IMR-90 (cell line): Measurements from ENCODE around the gene DMRT1. TPM values are rescaled to one million over a fixed set of nuclear protein-coding genes. Genes with fewer than 3 reads are reported as not detected.

Experiments used
- ATAC-seq: fragments of 200-7000 bp; cut with Tn5 transposase; 2 replicates; pipeline ENCODE4 v1.9.1; 2020; ENCODE audit warnings: low read depth, mild to moderate bottlenecking, moderate library complexity
- BruUV-seq: library from RNA; stranded (reverse); fragments of 400-500 nt; replicated peaks from 2 replicates; lab custom pipeline; 2021; lab: Mats Ljungman, UMichigan
- CTCF ChIA-PET: fragments of 300-600 bp; formaldehyde crosslinking; extraction: SDS; loops from one replicate; lab custom pipeline; 2021; ENCODE audit warnings: antibody characterized with exemption; lab: Yijun Ruan, JAX
- POLR2A ChIA-PET: fragments of 300-600 bp; sonication (Branson Sonifier 250); formaldehyde crosslinking; loops from one replicate; lab custom pipeline; 2022; ENCODE audit warnings: antibody characterized with exemption; ENCODE audit not compliant: unreplicated experiment; lab: Charles Lee
- DNase-seq: peaks from one replicate; pipeline ENCODE4 v3.0.0; 2013
- H2AFZ ChIP-seq: replicated peaks from 2 replicates; pipeline ENCODE3; 2013; ENCODE audit warnings: low read length, mild to moderate bottlenecking; ENCODE audit not compliant: poor library complexity
- H2AK5ac ChIP-seq: 2 replicates; pipeline ENCODE4 v1.6.1; 2013; ENCODE audit warnings: low read depth, low read length, inconsistent platforms
- H2AK9ac ChIP-seq: replicated peaks from 2 replicates; pipeline ENCODE3; 2013; ENCODE audit warnings: mild to moderate bottlenecking, low read depth, low read length, moderate library complexity; ENCODE audit not compliant: poor library complexity
- H2BK120ac ChIP-seq: 2 replicates; pipeline ENCODE4 v1.6.1; 2013; ENCODE audit warnings: low read depth, low read length, inconsistent platforms
- H2BK15ac ChIP-seq: 3 replicates; pipeline ENCODE4 v1.6.1; 2013; ENCODE audit warnings: low read depth, low read length, inconsistent platforms
- H2BK20ac ChIP-seq: 2 replicates; pipeline ENCODE4 v1.6.1; 2013; ENCODE audit warnings: low read depth, mild to moderate bottlenecking, inconsistent platforms, low read length, moderate library complexity
- H2BK5ac ChIP-seq: 2 replicates; pipeline ENCODE4 v1.6.1; 2013; ENCODE audit warnings: mild to moderate bottlenecking, low read depth, low read length, inconsistent platforms; ENCODE audit not compliant: poor library complexity, severe bottlenecking
- H3K14ac ChIP-seq: replicated peaks from 2 replicates; pipeline ENCODE4 v1.6.1; 2013; ENCODE audit warnings: low read depth, low read length, inconsistent platforms
- H3K18ac ChIP-seq: 2 replicates; pipeline ENCODE4 v1.6.1; 2013; ENCODE audit warnings: low read depth, low read length, control low read depth
- H3K23ac ChIP-seq: 2 replicates; pipeline ENCODE4 v1.6.1; 2013; ENCODE audit warnings: low read depth, low read length, inconsistent platforms
- H3K27ac ChIP-seq: 2 replicates; pipeline ENCODE4 v1.5.1; 2013; ENCODE audit warnings: mild to moderate bottlenecking, control low read depth, low read length; ENCODE audit not compliant: insufficient read depth
- H3K27me3 ChIP-seq: 2 replicates; pipeline ENCODE4 v1.6.1; 2013; ENCODE audit warnings: low read length; ENCODE audit not compliant: control insufficient read depth, insufficient read depth
- H3K36me3 ChIP-seq: 2 replicates; pipeline ENCODE4 v1.6.1; 2013; ENCODE audit warnings: low read length, mixed read lengths; ENCODE audit not compliant: control insufficient read depth, insufficient read depth
- H3K4ac ChIP-seq: 2 replicates; pipeline ENCODE4 v1.6.1; 2013; ENCODE audit warnings: low read depth, low read length, inconsistent platforms
- H3K4me1 ChIP-seq: 2 replicates; pipeline ENCODE4 v1.6.1; 2013; ENCODE audit warnings: low read length, mixed read lengths; ENCODE audit not compliant: control insufficient read depth, insufficient read depth
- H3K4me2 ChIP-seq: 2 replicates; pipeline ENCODE4 v1.6.1; 2013; ENCODE audit warnings: low read depth, mild to moderate bottlenecking, control low read depth, low read length, moderate library complexity
- H3K4me3 ChIP-seq: 2 replicates; pipeline ENCODE4 v1.5.1; 2013; ENCODE audit warnings: low read depth, mild to moderate bottlenecking, control low read depth, low read length, moderate library complexity; ENCODE audit not compliant: insufficient read depth
- H3K56ac ChIP-seq: 2 replicates; pipeline ENCODE4 v1.6.1; 2013; ENCODE audit warnings: low read length, inconsistent platforms; ENCODE audit not compliant: insufficient read depth; ENCODE audit errors: extremely low read depth
- H3K79me1 ChIP-seq, 2 experiments: 2 replicates each; pipeline ENCODE4 v1.6.1; 2013; ENCODE audit warnings: low read length in 2 of 2, inconsistent platforms in 1 of 2, low read depth in 1 of 2
- H3K9ac ChIP-seq: 2 replicates; pipeline ENCODE4 v1.6.1; 2013; ENCODE audit warnings: low read depth, low read length, control low read depth
- H3K9me1 ChIP-seq: 2 replicates; pipeline ENCODE4 v1.6.1; 2013; ENCODE audit warnings: low read length, inconsistent platforms; ENCODE audit not compliant: insufficient read depth
- H3K9me3 ChIP-seq: 2 replicates; pipeline ENCODE4 v1.6.1; 2013; ENCODE audit warnings: low read length; ENCODE audit not compliant: control insufficient read depth, insufficient read depth
- H4K20me1 ChIP-seq: 2 replicates; pipeline ENCODE4 v1.6.1; 2013; ENCODE audit warnings: low read length, inconsistent platforms; ENCODE audit not compliant: insufficient read depth
- H4K5ac ChIP-seq: 2 replicates; pipeline ENCODE4 v1.6.1; 2013; ENCODE audit warnings: mild to moderate bottlenecking, low read depth, low read length, control low read depth
- H4K8ac ChIP-seq, 2 experiments: 2 replicates each; pipeline ENCODE4 v1.6.1; 2013; ENCODE audit warnings: low read depth in 2 of 2, low read length in 2 of 2, control low read depth in 1 of 2, inconsistent platforms in 1 of 2
- H4K91ac ChIP-seq: 2 replicates; pipeline ENCODE4 v1.6.1; 2013; ENCODE audit warnings: low read depth, low read length, inconsistent platforms; ENCODE audit not compliant: insufficient read depth
- MAFK ChIP-seq: IDR thresholded peaks from 2 replicates; pipeline ENCODE4 v1.6.1; 2012; ENCODE audit warnings: low read depth, low read length, improper control_type of control experiment
- MXI1 ChIP-seq: IDR thresholded peaks from 2 replicates; pipeline ENCODE4 v1.6.1; 2012; ENCODE audit warnings: low read depth, mild to moderate bottlenecking, low read length, moderate library complexity, borderline replicate concordance
- NFE2L2 ChIP-seq: fragments of 150-350 bp; IDR thresholded peaks from 2 replicates; pipeline ENCODE4 v1.6.1; 2016; ENCODE audit warnings: low read depth, mild to moderate bottlenecking, low read length
- WGBS, 2 experiments: methylation state at CpG; one replicate each; pipeline versions ENCODE4 v1.1.5 to v1.1.7; 2013; ENCODE audit warnings: missing lambda C conversion rate in 2 of 2; ENCODE audit not compliant: insufficient read length in 1 of 2; ENCODE audit errors: extremely low coverage in 2 of 2; 5-methylcytosine and 5-hydroxymethylcytosine counted together
- dilution Hi-C: fragments of 300-500 bp; cut with HindIII; formaldehyde crosslinking; loops from one replicate; pipeline ENCODE4 v1.14.3; 2018; ENCODE audit warnings: low sequenced_read_pairs; ENCODE audit not compliant: unreplicated experiment
- in situ Hi-C: fragments of 300-500 bp; cut with MboI; formaldehyde crosslinking; loops from 3 replicates; pipeline ENCODE4 v1.14.3; 2019; ENCODE audit warnings: low sequenced_read_pairs, inconsistent platforms, mixed read lengths
- intact Hi-C: fragments of 100-400 bp; cut with micrococcal nuclease; formaldehyde crosslinking; loops from 2 replicates; pipeline ENCODE4 v1.10.0; 2022
- polyA plus RNA-seq, 3 experiments: library from polyadenylated mRNA; depleted of rRNA; stranded (reverse); fragments of >200 nt; gene quantifications; 2 replicates each; pipeline ENCODE4 v1.2.3, GENCODE V29; 2012; ENCODE audit warnings: low replicate concordance in 1 of 3
- total RNA-seq: library from RNA; depleted of rRNA; stranded (reverse); fragments of >200 nt; gene quantifications from 2 replicates; pipeline ENCODE4 v1.2.3, GENCODE V29; 2012

The DMRT1 gene
- total and polyA plus RNA-seq, 2 of the 4 experiments (the other 2 are of a cell fraction), result not detected

DNA sequence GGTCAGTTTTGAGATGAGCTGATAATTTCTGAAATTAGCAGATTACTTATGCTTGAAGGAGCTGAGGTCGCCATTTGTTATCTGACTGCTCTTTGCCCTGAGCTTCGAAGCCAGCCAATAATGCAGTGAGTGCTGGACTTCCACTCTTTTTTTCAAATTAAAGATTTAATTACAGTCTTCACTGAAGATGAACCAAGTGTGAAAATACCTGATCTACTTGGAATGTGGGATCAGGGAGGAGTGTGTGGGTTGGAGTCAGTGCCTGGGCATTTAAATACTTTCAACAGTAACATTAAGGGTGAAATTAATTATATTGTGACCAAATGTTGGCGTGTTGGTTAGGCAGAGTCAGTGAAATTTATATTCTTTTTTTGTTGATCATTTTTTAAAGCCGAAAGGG is 111.0 kb downstream of the DMRT1 start:
- H4K8ac ChIP-seq, result no peak overlapping the region
- POLR2A ChIA-PET, result no interaction called here
- H3K4ac ChIP-seq, result no peak overlapping the region
- no peak overlapping the region for H2BK20ac ChIP-seq
- in situ Hi-C loops, result no loop called here
- no peak overlapping the region for H3K14ac ChIP-seq
- H3K9ac ChIP-seq, result no peak overlapping the region
- no peaks in the 10 kb centered on the region for H3K36me3 ChIP-seq
- H3K4me1 ChIP-seq, result no peaks in the 10 kb centered on the region
- H2AK9ac ChIP-seq, result no peak overlapping the region
- no peak overlapping the region for H3K18ac ChIP-seq
- H2AK5ac ChIP-seq, result no peak overlapping the region
- no peak overlapping the region for H3K4me3 ChIP-seq
- no peaks in the 10 kb centered on the region for H3K9me3 ChIP-seq
- ATAC-seq (no peak), DNase-seq (no peak)
- H2BK120ac ChIP-seq, result no peak overlapping the region
- H4K20me1 ChIP-seq, result no peaks in the 10 kb centered on the region
- TF ChIP-seq MXI1 (no peak), NFE2L2 (no peak), MAFK (no peak)
- dilution Hi-C loops, result no loop called here
- no peaks in the 10 kb centered on the region for H3K79me1 ChIP-seq
- H3K27me3 ChIP-seq, result peaks cover 2% of the 10 kb centered on the region
- intact Hi-C loops, result no loop called here
- H3K27ac ChIP-seq, result no peak overlapping the region
- H3K56ac ChIP-seq, result no peak overlapping the region
- H2BK15ac ChIP-seq, result no peak overlapping the region
- no peak overlapping the region for H4K91ac ChIP-seq
- no TSS peak for BruUV-seq
- H3K23ac ChIP-seq, result no peak overlapping the region
- no peak overlapping the region for H3K4me2 ChIP-seq
- no peak overlapping the region for H2BK5ac ChIP-seq
- no peaks in the 10 kb centered on the region for H3K9me1 ChIP-seq
- WGBS, 2 experiments, result no CpG with 5 or more reads among the region's 4 CpGs
- CTCF ChIA-PET, result interaction anchor here (0.6 kb wide), 1 partner anchor 26 kb away, joined by 3 read pairs; no protein-coding TSS in a partner anchor
- no peak overlapping the region for H2AFZ ChIP-seq
- no peak overlapping the region for H4K5ac ChIP-seq
